ENCODE results near the gene ZBTB1. TPM values are rescaled to one million over a fixed set of nuclear protein-coding genes. Genes with fewer than 3 reads are reported as not detected.
"Not testable (repeated sequence)": the region's sequence is repeated elsewhere in the genome, so short reads cannot be mapped to it uniquely, and the experiment has no call there.

The ZBTB1 gene
- total RNA-seq, 1 experiment from 2014 or later, result 26.5 TPM

GRCh38 chr14:64569138-64569631 is 64.6 kb downstream of the ZBTB1 start:
- intact Hi-C loops (cut with micrococcal nuclease), result no loop called here
- peak; percentile 81 for DNase-seq (ENCODE audit: unreplicated experiment)
- ChIA-PET CTCF (interaction anchor here (1.2 to 1.9 kb wide), 3 partner anchors 29 to 67 kb away, joined by 5 to 10 read pairs (median 6); partner anchors contain the start of gene HSPA2), POLR2A (interaction anchor here (0.5 to 2.3 kb wide), 21 partner anchors 8 to 720 kb away, joined by 3 to 13 read pairs (median 4); partner anchors contain the start of genes HSPA2, MAX and ZBTB1)
- Mint-ChIP-seq H3K4me1 (ENCODE audit: insufficient read depth, unreplicated experiment) (peaks cover 6% of the 10 kb centered on the region), H3K36me3 (ENCODE audit: insufficient read depth, unreplicated experiment) (no peaks in the 10 kb centered on the region), H3K4me3 (ENCODE audit: unreplicated experiment) (peak overlapping the region; percentile 4), H3K9me3 (ENCODE audit: unreplicated experiment) (no peaks in the 10 kb centered on the region), H3K27ac (ENCODE audit: low read depth, unreplicated experiment) (peak overlapping the region; percentile 77), H3K27me3 (ENCODE audit: insufficient read depth, unreplicated experiment) (no peaks in the 10 kb centered on the region)
- no TSS peak for BruUV-seq (replicated peaks)
- no peak for TF ChIP-seq CTCF (IDR thresholded peaks at IDR 0.05; ENCODE audit: unreplicated experiment)

GRCh38 chr14:64569646-64570045 is 65.1 kb downstream of the ZBTB1 start:
- H3K4me1 Mint-ChIP-seq (ENCODE audit: insufficient read depth, unreplicated experiment); H3K4me3 Mint-ChIP-seq (ENCODE audit: unreplicated experiment); intact Hi-C loops (cut with micrococcal nuclease); H3K9me3 Mint-ChIP-seq (ENCODE audit: unreplicated experiment); DNase-seq (ENCODE audit: unreplicated experiment); H3K27me3 Mint-ChIP-seq (ENCODE audit: insufficient read depth, unreplicated experiment); BruUV-seq (replicated peaks); H3K36me3 Mint-ChIP-seq (ENCODE audit: insufficient read depth, unreplicated experiment): not testable (repeated sequence)
- ChIA-PET CTCF (interaction anchor here (1.2 to 1.9 kb wide), 3 partner anchors 29 to 66 kb away, joined by 5 to 10 read pairs (median 6); partner anchors contain the start of gene HSPA2), POLR2A (interaction anchor here (0.6 to 2.3 kb wide), 17 partner anchors 9 to 720 kb away, joined by 3 to 13 read pairs (median 4); partner anchors contain the start of genes HSPA2 and ZBTB1)
- peak overlapping the region; percentile 77 for H3K27ac Mint-ChIP-seq (ENCODE audit: low read depth, unreplicated experiment)

GRCh38 chr14:64572386-64573104 is 68.0 kb downstream of the ZBTB1 start:
- H3K4me1 Mint-ChIP-seq (ENCODE audit: insufficient read depth, unreplicated experiment), result peaks cover 6% of the 10 kb centered on the region
- no TSS peak for BruUV-seq (replicated peaks)
- intact Hi-C loops (cut with micrococcal nuclease), result no loop called here
- H3K27ac Mint-ChIP-seq (ENCODE audit: low read depth, unreplicated experiment), result no peak overlapping the region
- no peak overlapping the region for H3K4me3 Mint-ChIP-seq (ENCODE audit: unreplicated experiment)
- no peaks in the 10 kb centered on the region for H3K9me3 Mint-ChIP-seq (ENCODE audit: unreplicated experiment)
- H3K36me3 Mint-ChIP-seq (ENCODE audit: insufficient read depth, unreplicated experiment), result no peaks in the 10 kb centered on the region
- ChIA-PET POLR2A (interaction anchor here (1.2 kb wide), 1 partner anchor 13 kb away, joined by 3 read pairs; no protein-coding TSS in a partner anchor), CTCF (interaction anchor here (0.6 to 1.0 kb wide), 3 partner anchors 47 to 73 kb away, joined by 3 to 4 read pairs (median 3); no protein-coding TSS in a partner anchor)
- no peak for DNase-seq (ENCODE audit: unreplicated experiment)
- TF ChIP-seq CTCF (IDR thresholded peaks at IDR 0.05; ENCODE audit: unreplicated experiment), result no peak
- H3K27me3 Mint-ChIP-seq (ENCODE audit: insufficient read depth, unreplicated experiment), result no peaks in the 10 kb centered on the region

GRCh38 chr14:64573109-64573508 is 68.5 kb downstream of the ZBTB1 start:
- POLR2A ChIA-PET, result interaction anchor here (1.2 kb wide), 1 partner anchor 12 kb away, joined by 3 read pairs; no protein-coding TSS in a partner anchor
- BruUV-seq (replicated peaks), result no TSS peak
- no peaks in the 10 kb centered on the region for H3K27me3 Mint-ChIP-seq (ENCODE audit: insufficient read depth, unreplicated experiment)
- no peak overlapping the region for H3K4me3 Mint-ChIP-seq (ENCODE audit: unreplicated experiment)
- H3K27ac Mint-ChIP-seq (ENCODE audit: low read depth, unreplicated experiment), result no peak overlapping the region
- H3K36me3 Mint-ChIP-seq (ENCODE audit: insufficient read depth, unreplicated experiment), result no peaks in the 10 kb centered on the region
- intact Hi-C loops (cut with micrococcal nuclease), result no loop called here
- TF ChIP-seq CTCF (IDR thresholded peaks at IDR 0.05; ENCODE audit: unreplicated experiment), result no peak
- no peak for DNase-seq (ENCODE audit: unreplicated experiment)
- CTCF ChIA-PET, result interaction anchor here (0.6 to 0.8 kb wide), 2 partner anchors 64 to 69 kb away, joined by 3 to 4 read pairs; no protein-coding TSS in a partner anchor
- H3K4me1 Mint-ChIP-seq (ENCODE audit: insufficient read depth, unreplicated experiment), result peaks cover 6% of the 10 kb centered on the region
- H3K9me3 Mint-ChIP-seq (ENCODE audit: unreplicated experiment), result no peaks in the 10 kb centered on the region

Other genes with a start within 250 kb of the ZBTB1 start
- 0.29 and 0.47 TPM in 2 replicates for gene ESR2, start 210.4 kb upstream of the ZBTB1 start, total RNA-seq (2022)
- 57.6 and 72.7 TPM in 2 replicates for gene MTHFD1, start 116.4 kb upstream of the ZBTB1 start, total RNA-seq (2022)
- 0.14 and 0.22 TPM in 2 replicates for gene AKAP5, start 39.3 kb upstream of the ZBTB1 start, total RNA-seq (2022)
- 11.7 and 15.3 TPM in 2 replicates for gene ZBTB25, start 932 bp upstream of the ZBTB1 start, total RNA-seq (2022)
- gene HSPA2, start 36.0 kb downstream of the ZBTB1 start, total RNA-seq (2022), result 0.51 and 0.56 TPM in 2 replicates
- 0.47 TPM in 1 of 2 replicates, not detected in the other for gene PPP1R36, start 45.2 kb downstream of the ZBTB1 start, total RNA-seq (2022)
- 52.9 and 72.8 TPM in 2 replicates for gene PLEKHG3, start 199.7 kb downstream of the ZBTB1 start, total RNA-seq (2022)